HG02885 (cell line): ENCODE results near the gene GTF2F1.
"Not testable (repeated sequence)": the region's sequence is repeated elsewhere in the genome, so short reads cannot be mapped to it uniquely, and the experiment has no call there.

Experiments
- ATAC-seq: cut with Tn5 transposase; IDR thresholded peaks from one replicate; pipeline ENCODE4 v1.9.1; 2021; ENCODE audit warnings: mild to moderate bottlenecking; ENCODE audit not compliant: unreplicated experiment, poor library complexity

GTF2F1 gene

GRCh38 chr19:6417713-6418561 lies 25.0 kb upstream of the GTF2F1 start:
- no peak for ATAC-seq

DNA sequence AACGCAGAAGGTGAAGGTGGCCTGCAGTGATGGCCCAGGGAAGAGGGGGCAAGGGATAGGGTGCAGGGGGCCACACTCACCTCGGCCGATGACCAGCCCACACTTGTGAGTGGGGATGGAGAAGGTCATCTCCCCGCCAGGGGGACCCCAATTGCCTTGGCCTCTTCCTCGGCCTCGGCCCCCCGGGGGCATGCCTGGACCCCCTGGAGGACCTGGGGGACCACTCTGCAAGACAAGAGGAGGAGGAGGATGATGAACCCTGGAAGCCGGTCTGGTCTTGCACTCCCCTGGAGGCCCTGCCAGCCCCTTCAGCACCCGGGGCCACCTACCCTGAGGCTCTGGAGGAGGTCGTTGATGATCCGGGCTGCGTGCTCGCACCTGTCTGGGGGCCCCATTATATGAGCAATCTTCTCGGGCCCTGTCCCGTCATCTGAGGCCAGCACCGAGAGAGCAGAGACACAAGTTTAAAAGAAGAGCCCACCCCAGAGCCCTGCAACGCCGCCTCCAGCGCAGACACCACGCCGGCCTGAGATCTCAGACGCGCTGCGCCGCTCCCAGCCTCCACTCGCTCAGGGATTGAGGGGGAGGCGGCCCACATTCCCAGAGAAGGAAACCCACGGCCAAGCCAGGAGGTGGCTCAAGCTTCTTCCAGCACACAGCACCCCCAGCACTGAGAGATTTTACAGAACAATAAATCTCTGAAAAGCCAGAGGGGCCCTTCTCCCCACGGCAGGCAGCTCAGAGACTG lies 23.9 kb upstream of the GTF2F1 start:
- ATAC-seq: no peak

GRCh38 chr19:6415591-6416190 lies 22.7 kb upstream of the GTF2F1 start:
- no peak for ATAC-seq

DNA sequence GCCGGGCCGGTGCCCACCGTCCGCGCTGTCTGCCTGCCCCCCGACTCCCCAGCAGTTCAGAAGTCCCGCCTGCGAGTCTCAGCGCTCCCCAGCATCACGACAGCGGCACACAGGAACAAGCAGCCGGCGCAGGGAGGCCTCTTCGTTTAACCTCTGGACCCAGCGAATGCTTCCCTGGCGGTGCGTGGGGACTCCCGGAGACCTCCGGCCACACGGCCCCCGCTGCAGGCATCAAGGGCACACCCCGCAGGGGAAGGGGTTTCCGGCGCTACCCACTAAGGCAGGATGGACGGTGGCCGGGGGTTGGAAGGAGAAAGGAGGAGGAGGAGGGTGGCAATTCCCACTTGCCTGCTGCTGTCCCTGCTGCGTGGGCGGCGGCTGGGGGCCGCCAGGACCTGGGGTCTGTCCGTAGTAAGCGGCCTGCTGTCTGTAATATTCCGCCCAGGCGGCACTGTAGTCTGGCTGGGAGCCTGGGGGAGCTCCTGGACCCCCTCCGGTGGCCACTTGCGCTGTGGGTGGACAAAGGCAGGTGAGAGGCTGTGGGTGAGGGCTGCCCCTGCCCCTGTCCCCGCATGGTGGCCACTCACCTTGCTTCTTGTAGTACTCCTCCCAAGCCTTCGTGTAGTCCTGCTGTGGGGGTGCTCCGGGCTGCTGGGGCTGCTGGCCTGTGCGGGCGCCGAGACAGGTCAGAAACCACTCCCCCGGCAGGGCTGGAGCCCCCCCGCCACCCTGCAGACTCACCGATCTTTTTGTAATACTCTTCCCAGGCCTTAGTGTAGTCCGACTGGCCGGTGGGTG lies 22.0 kb upstream of the GTF2F1 start:
- no peak for ATAC-seq

GRCh38 chr19:6413721-6414643 lies 21.0 kb upstream of the GTF2F1 start:
- ATAC-seq: no peak

GRCh38 chr19:6413291-6413690 lies 20.3 kb upstream of the GTF2F1 start:
- ATAC-seq: no peak

GRCh38 chr19:6412447-6413091 lies 19.6 kb upstream of the GTF2F1 start:
- ATAC-seq: no peak

- ATAC-seq: no peak
Measured at GRCh38 chr19:6412061-6412446, 19.1 kb upstream of the GTF2F1 start.

- ATAC-seq: no peak
Measured at GRCh38 chr19:6409346-6409745, 16.4 kb upstream of the GTF2F1 start.

- ATAC-seq: no peak
Measured at GRCh38 chr19:6406401-6406800, 13.4 kb upstream of the GTF2F1 start.

GRCh38 chr19:6402837-6403608 lies 10.1 kb upstream of the GTF2F1 start:
- ATAC-seq: no peak

DNA sequence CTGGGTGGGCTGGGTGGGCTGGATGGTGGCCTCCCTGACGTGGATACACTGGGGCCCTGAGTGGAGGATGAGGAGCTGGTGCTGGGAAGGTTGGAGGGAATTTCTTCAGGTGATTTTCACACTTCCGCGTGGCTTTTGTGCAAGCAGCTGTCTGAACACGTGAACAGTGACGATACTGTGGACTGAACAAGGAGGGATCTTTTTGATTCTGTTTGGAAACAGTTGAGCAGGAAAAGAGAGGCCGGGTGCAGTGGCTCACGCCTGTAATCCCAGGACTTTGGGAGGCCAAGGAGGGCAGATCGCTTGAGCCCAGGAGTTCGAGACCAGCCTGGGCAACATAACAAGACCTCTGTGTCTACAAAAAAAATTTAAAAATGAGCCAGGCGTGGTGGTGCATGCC lies 9.1 kb upstream of the GTF2F1 start:
- no peak for ATAC-seq

DNA sequence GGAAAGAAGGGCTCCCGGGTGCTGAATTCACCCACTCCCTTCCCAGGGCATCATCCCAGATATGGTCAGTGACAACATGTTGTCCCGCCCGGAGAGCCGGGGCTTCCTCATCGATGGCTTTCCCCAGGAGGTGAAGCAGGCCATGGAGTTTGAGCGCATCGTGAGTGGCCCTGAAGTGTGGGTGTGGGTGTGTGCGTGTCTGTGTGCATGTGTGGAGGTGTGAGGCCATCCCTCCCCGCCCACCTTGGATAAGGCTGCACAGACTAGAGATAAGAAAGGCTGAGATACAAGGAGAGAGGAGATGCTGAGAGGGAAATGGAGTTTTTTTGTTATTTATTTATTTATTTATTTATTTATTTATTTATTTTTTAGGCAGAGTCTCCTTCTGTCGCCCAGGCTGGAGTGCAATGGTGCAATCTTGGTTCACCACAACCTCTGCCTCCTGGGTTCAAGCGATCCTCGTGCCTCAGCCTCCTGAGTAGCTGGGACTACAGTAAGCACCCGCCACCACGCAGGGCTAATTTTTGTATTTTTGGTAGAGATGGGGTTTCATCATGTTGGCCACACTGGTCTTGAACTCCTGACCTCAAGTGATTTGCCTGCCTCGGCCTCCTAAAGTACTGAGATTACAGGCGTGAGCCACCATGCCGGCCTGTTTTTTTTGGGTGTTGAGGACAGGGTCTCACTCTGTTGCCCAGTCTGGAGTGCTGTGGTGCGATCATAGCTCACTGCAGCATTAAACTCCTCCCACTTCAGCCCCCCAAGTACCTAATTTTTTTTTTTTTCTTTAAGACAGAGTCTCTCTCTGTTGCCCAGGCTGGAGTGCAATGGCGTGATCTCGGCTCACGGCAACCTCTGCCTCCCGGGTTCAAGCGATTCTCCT lies 7.3 kb upstream of the GTF2F1 start:
- not testable (repeated sequence) for ATAC-seq

- no peak for ATAC-seq
Measured at GRCh38 chr19:6396305-6396704, 3.3 kb upstream of the GTF2F1 start.

DNA sequence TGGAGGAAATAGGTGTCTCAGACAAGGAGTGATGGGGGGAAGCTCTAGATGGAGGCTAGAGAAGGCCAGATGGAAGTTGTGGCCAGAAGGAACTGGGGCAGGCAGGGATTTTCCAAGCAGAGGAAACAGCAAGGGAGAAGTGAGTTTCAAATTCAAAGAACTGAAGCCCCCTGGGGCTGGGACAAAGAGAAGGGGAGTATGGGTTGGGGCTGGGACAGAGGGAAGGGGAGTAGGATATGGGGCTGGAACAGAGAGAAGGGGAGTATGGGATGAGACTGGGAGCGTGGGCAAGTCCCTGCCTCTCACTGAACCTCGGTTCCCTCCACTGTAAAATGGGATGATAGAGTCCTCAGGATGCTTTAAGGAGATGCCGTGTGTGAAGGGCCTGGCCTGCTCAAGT lies 1.9 kb upstream of the GTF2F1 start:
- no peak for ATAC-seq

- no peak for ATAC-seq
Measured at GRCh38 chr19:6393983-6394412, 1.0 kb upstream of the GTF2F1 start.
